LHCN-M2 (cell line): ENCODE measurements around the gene USP2. TPM values are rescaled to one million over a fixed set of nuclear protein-coding genes. Genes with fewer than 3 reads are reported as not detected.
A peak's percentile ranks its signal among the peaks of the same experiment; 100 is the strongest.

Source experiments
- DNase-seq: peaks from one replicate; pipeline ENCODE4 v3.0.0-alpha.2; 2012; ENCODE audit warnings: low read depth
- total RNA-seq: library from RNA; depleted of rRNA; stranded (reverse); fragments of >200 nt; gene quantifications from 2 replicates; pipeline ENCODE4 v1.2.3, GENCODE V29; 2014

Gene USP2
- total RNA-seq, 1 experiment from 2014 or later = 4.0 TPM

GRCh38 chr11:119377112-119377901 lies 4.2 kb downstream of the USP2 start:
- DNase-seq = no peak

- DNase-seq = peak; percentile 85
Observed at GRCh38 chr11:119376197-119376847, 5.2 kb downstream of the USP2 start.

GRCh38 chr11:119375337-119376196 lies 5.9 kb downstream of the USP2 start:
- DNase-seq = peak; percentile 84

- no peak for DNase-seq
Observed at GRCh38 chr11:119374632-119375336, 6.7 kb downstream of the USP2 start.

GRCh38 chr11:119373921-119374631 lies 7.4 kb downstream of the USP2 start:
- DNase-seq = peak; percentile 74

GRCh38 chr11:119373059-119373920 lies 8.2 kb downstream of the USP2 start:
- no peak for DNase-seq

- DNase-seq = no peak
Observed at GRCh38 chr11:119372260-119373058, 9.0 kb downstream of the USP2 start.

GRCh38 chr11:119371778-119372182 lies 9.7 kb downstream of the USP2 start:
- peak; percentile 81 for DNase-seq

- no peak for DNase-seq
Observed at GRCh38 chr11:119371067-119371601, 10.4 kb downstream of the USP2 start.

- DNase-seq = peak; percentile 31
Observed at GRCh38 chr11:119370486-119371046, 10.9 kb downstream of the USP2 start.

GRCh38 chr11:119369132-119369925 lies 12.2 kb downstream of the USP2 start:
- no peak for DNase-seq

GRCh38 chr11:119368121-119369034 lies 13.1 kb downstream of the USP2 start:
- DNase-seq = peak; percentile 87

- DNase-seq = peak; percentile 74
Observed at GRCh38 chr11:119367661-119368120, 13.8 kb downstream of the USP2 start.

- no peak for DNase-seq
Observed at GRCh38 chr11:119366690-119367620, 14.5 kb downstream of the USP2 start.

- peak; percentile 77 for DNase-seq
Observed at GRCh38 chr11:119365071-119365591, 16.4 kb downstream of the USP2 start.
